MM.1S (cell line): ENCODE results near the gene PLCB4.

Experiments
- DNase-seq: peaks from one replicate; pipeline ENCODE4 v3.0.0-alpha.2; 2015
- H2AFZ ChIP-seq: fragments of 300-600 bp; sonication (generic); 2 replicates; pipeline ENCODE4 v1.6.0; 2016; ENCODE audit warnings: antibody characterized with exemption, low read length
- H3F3A ChIP-seq: fragments of 300-600 bp; sonication (generic); 2 replicates; pipeline ENCODE4 v1.6.1; 2016; ENCODE audit warnings: mild to moderate bottlenecking, antibody characterized with exemption, low read length, moderate library complexity, mixed read lengths; ENCODE audit not compliant: insufficient read depth
- H3K27ac ChIP-seq: fragments of 300-600 bp; sonication (generic); 2 replicates; pipeline ENCODE4 v1.5.1; 2016; ENCODE audit warnings: mild to moderate bottlenecking, low read length
- H3K27me3 ChIP-seq: fragments of 300-600 bp; sonication (generic); replicated peaks from 2 replicates; pipeline ENCODE4 v1.6.0; 2016; ENCODE audit warnings: low read length; ENCODE audit not compliant: insufficient read depth
- H3K36me3 ChIP-seq: fragments of 300-600 bp; sonication (generic); replicated peaks from 2 replicates; pipeline ENCODE4 v1.6.1; 2016; ENCODE audit warnings: mild to moderate bottlenecking, low read length, mixed read lengths; ENCODE audit not compliant: insufficient read depth
- H3K4me1 ChIP-seq: fragments of 300-600 bp; sonication (generic); 2 replicates; pipeline ENCODE4 v1.6.1; 2016; ENCODE audit warnings: low read length, mixed read lengths
- H3K4me2 ChIP-seq: fragments of 300-600 bp; sonication (generic); 2 replicates; pipeline ENCODE4 v1.6.0; 2016; ENCODE audit warnings: low read depth, low read length
- H3K4me3 ChIP-seq: fragments of 300-600 bp; sonication (generic); 2 replicates; pipeline ENCODE4 v1.5.1; 2016; ENCODE audit warnings: low read length, mixed read lengths
- H3K79me2 ChIP-seq: fragments of 300-600 bp; sonication (generic); 2 replicates; pipeline ENCODE4 v1.6.1; 2016; ENCODE audit warnings: mixed run types, low read length, mixed read lengths
- H3K9ac ChIP-seq: fragments of 300-600 bp; sonication (generic); 2 replicates; pipeline ENCODE4 v1.6.1; 2016; ENCODE audit warnings: low read length, mixed read lengths
- H3K9me2 ChIP-seq: fragments of 300-600 bp; sonication (generic); replicated peaks from 2 replicates; pipeline ENCODE4 v1.6.1; 2016; ENCODE audit warnings: mild to moderate bottlenecking, low read length, mixed read lengths; ENCODE audit not compliant: insufficient read depth
- H3K9me3 ChIP-seq: fragments of 300-600 bp; sonication (generic); replicated peaks from 2 replicates; pipeline ENCODE4 v1.6.1; 2016; ENCODE audit warnings: mild to moderate bottlenecking, low read length, mixed read lengths; ENCODE audit not compliant: insufficient read depth
- H4K20me1 ChIP-seq: fragments of 300-600 bp; sonication (generic); 2 replicates; pipeline ENCODE4 v1.6.1; 2016; ENCODE audit warnings: mild to moderate bottlenecking, low read length, moderate library complexity, mixed read lengths; ENCODE audit not compliant: insufficient read depth
- EZH2 ChIP-seq: fragments of 300-600 bp; sonication (generic); optimal IDR thresholded peaks from 2 replicates; pipeline ENCODE3; 2017; ENCODE audit warnings: low read depth, mild to moderate bottlenecking, antibody characterized with exemption, low read length, mixed read lengths
- EZH2phosphoT487 ChIP-seq: fragments of 300-600 bp; sonication (generic); IDR thresholded peaks from 2 replicates; pipeline ENCODE4 v1.6.1; 2018; ENCODE audit warnings: antibody characterized with exemption, low read length
- TF ChIP-seq, protein P1 (sequence below): fragments of 300-600 bp; sonication (generic); IDR thresholded peaks from 2 replicates; pipeline ENCODE4 v1.5.1; 2016; ENCODE audit warnings: antibody characterized with exemption, low read length, mixed read lengths

Gene PLCB4

DNA sequence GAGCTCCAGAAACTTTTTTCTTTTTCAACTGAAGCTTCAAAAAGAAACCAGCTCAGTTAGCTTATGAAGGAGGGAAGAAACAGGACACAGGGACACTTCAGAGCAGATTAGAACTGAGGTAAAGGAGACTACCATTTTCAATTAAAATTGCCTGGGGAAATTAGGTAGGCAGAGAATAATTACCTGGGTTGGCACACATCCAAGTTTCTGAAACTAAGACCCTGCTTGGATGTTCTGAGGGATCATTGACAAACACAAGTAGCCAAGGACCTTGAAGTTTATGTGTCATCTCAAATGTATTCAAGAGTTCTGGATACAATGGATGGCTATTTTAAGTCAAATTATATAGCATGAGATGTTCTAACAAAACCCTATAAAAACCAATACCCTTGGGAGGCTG, 137.6 kb downstream of the PLCB4 start:
- Histone ChIP-seq H3K9ac (no peak overlapping the region), H3K4me1 (no peaks in the 10 kb centered on the region), H3F3A (no peaks in the 10 kb centered on the region), H2AFZ (no peak overlapping the region), H3K9me2 (no peaks in the 10 kb centered on the region), H3K4me2 (no peak overlapping the region), H3K27ac (no peak overlapping the region), H3K4me3 (no peak overlapping the region), H3K9me3 (no peaks in the 10 kb centered on the region), H3K27me3 (no peaks in the 10 kb centered on the region), H3K79me2 (no peaks in the 10 kb centered on the region), H3K36me3 (no peaks in the 10 kb centered on the region), H4K20me1 (no peaks in the 10 kb centered on the region)
- no peak for DNase-seq
- TF ChIP-seq, protein P1, sequence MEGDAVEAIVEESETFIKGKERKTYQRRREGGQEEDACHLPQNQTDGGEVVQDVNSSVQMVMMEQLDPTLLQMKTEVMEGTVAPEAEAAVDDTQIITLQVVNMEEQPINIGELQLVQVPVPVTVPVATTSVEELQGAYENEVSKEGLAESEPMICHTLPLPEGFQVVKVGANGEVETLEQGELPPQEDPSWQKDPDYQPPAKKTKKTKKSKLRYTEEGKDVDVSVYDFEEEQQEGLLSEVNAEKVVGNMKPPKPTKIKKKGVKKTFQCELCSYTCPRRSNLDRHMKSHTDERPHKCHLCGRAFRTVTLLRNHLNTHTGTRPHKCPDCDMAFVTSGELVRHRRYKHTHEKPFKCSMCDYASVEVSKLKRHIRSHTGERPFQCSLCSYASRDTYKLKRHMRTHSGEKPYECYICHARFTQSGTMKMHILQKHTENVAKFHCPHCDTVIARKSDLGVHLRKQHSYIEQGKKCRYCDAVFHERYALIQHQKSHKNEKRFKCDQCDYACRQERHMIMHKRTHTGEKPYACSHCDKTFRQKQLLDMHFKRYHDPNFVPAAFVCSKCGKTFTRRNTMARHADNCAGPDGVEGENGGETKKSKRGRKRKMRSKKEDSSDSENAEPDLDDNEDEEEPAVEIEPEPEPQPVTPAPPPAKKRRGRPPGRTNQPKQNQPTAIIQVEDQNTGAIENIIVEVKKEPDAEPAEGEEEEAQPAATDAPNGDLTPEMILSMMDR = no peak
- TF ChIP-seq EZH2 (no peak), EZH2phosphoT487 (no peak)

DNA sequence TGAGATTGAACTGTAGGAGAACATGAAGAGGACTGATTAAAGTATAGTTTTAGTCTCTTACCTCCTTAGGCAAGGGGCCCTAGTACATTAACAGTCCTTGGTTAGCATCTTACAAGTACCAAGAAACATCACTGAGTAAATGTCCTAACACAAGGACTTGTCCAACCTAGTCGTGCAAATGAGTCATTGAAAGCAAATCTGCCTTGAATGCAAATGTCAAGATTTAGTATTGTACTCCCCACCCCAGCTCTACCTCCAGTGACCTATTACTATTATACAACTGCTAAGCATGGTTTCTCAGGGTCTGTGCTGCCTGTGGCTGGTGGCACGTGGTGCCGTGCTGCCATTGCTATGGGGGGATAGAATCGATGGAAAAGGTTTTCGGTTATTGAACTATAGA, 138.4 kb downstream of the PLCB4 start:
- no peaks in the 10 kb centered on the region for H3F3A ChIP-seq
- H2AFZ ChIP-seq = no peak overlapping the region
- no peaks in the 10 kb centered on the region for H3K27me3 ChIP-seq
- H3K9me3 ChIP-seq = no peaks in the 10 kb centered on the region
- no peak for DNase-seq
- no peaks in the 10 kb centered on the region for H3K9me2 ChIP-seq
- H3K79me2 ChIP-seq = no peaks in the 10 kb centered on the region
- H3K36me3 ChIP-seq = no peaks in the 10 kb centered on the region
- H3K27ac ChIP-seq = no peak overlapping the region
- H3K9ac ChIP-seq = no peak overlapping the region
- no peak overlapping the region for H3K4me2 ChIP-seq
- H4K20me1 ChIP-seq = no peaks in the 10 kb centered on the region
- TF ChIP-seq EZH2phosphoT487 (no peak), EZH2 (no peak)
- TF ChIP-seq, protein P1 = no peak
- no peaks in the 10 kb centered on the region for H3K4me1 ChIP-seq
- H3K4me3 ChIP-seq = no peak overlapping the region

DNA sequence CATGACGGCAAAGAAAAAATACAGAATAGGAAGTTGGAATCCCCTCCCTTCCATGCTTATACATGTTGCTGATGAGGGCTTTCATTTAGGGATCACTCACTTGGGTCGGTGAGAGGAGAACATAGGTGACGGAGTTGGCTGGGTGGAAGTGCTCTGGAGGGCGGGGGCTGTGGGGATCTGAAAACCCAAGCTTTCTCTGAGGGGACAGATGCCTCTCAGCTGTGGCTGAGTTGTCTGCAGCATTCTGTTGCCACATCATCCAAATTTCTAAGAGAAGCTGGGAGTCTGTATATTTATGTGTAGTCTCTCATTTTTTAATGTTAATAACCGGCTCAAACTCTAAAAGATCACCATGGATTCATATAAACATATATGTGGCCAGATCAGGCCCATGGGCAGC, 141.5 kb downstream of the PLCB4 start:
- no peaks in the 10 kb centered on the region for H3K4me1 ChIP-seq
- no peak overlapping the region for H3K4me3 ChIP-seq
- no peaks in the 10 kb centered on the region for H3K36me3 ChIP-seq
- H3K27me3 ChIP-seq = no peaks in the 10 kb centered on the region
- no peaks in the 10 kb centered on the region for H4K20me1 ChIP-seq
- no peaks in the 10 kb centered on the region for H3F3A ChIP-seq
- no peak overlapping the region for H3K27ac ChIP-seq
- DNase-seq = no peak
- TF ChIP-seq, protein P1 = no peak
- TF ChIP-seq EZH2 = no peak
- TF ChIP-seq EZH2phosphoT487 = no peak
- no peaks in the 10 kb centered on the region for H3K9me2 ChIP-seq
- no peaks in the 10 kb centered on the region for H3K79me2 ChIP-seq
- no peak overlapping the region for H3K4me2 ChIP-seq
- H3K9ac ChIP-seq = no peak overlapping the region
- no peak overlapping the region for H2AFZ ChIP-seq
- H3K9me3 ChIP-seq = no peaks in the 10 kb centered on the region
